HG02884 (cell line): ENCODE measurements around the gene COQ4.
A peak's percentile ranks its signal among the peaks of the same experiment; 100 is the strongest.

Experiments
- ATAC-seq: cut with Tn5 transposase; IDR thresholded peaks from one replicate; pipeline ENCODE4 v1.9.1; 2021; ENCODE audit warnings: mild to moderate bottlenecking, moderate library complexity; ENCODE audit not compliant: unreplicated experiment

COQ4 gene

GRCh38 chr9:128339761-128340690 is 17.4 kb downstream of the COQ4 start, which contains the start of gene SLC27A4:
Gene SLC27A4, plus strand, starts transcription at chr9:128340527. Its CDS starts 2,606 bp downstream, at chr9:128343133.
- ATAC-seq = peak; percentile 66

- peak; percentile 28 for ATAC-seq
Measured at GRCh38 chr9:128340691-128341434, 18.2 kb downstream of the COQ4 start.

- ATAC-seq = no peak
Measured at GRCh38 chr9:128341435-128341849, 18.8 kb downstream of the COQ4 start.

GRCh38 chr9:128342971-128343680 is 20.5 kb downstream of the COQ4 start:
- ATAC-seq = no peak

GRCh38 chr9:128343855-128344254 is 21.2 kb downstream of the COQ4 start:
- ATAC-seq = no peak

GRCh38 chr9:128344931-128345605 is 22.4 kb downstream of the COQ4 start:
- ATAC-seq = no peak

- ATAC-seq = no peak
Measured at GRCh38 chr9:128349125-128349524, 26.5 kb downstream of the COQ4 start.

GRCh38 chr9:128349772-128350171 is 27.1 kb downstream of the COQ4 start:
- no peak for ATAC-seq

- no peak for ATAC-seq
Measured at GRCh38 chr9:128355451-128355850, 32.8 kb downstream of the COQ4 start.

- no peak for ATAC-seq
Measured at GRCh38 chr9:128358090-128358489, 35.5 kb downstream of the COQ4 start.

GRCh38 chr9:128358861-128359260 is 36.2 kb downstream of the COQ4 start:
- ATAC-seq = no peak

GRCh38 chr9:128360826-128361225 is 38.2 kb downstream of the COQ4 start:
- no peak for ATAC-seq

- no peak for ATAC-seq
Measured at GRCh38 chr9:128361296-128361985, 38.8 kb downstream of the COQ4 start.

GRCh38 chr9:128361986-128362646 is 39.5 kb downstream of the COQ4 start:
- ATAC-seq = peak; percentile 63

- no peak for ATAC-seq
Measured at GRCh38 chr9:128362774-128363173, 40.1 kb downstream of the COQ4 start.

- ATAC-seq = no peak
Measured at GRCh38 chr9:128365525-128365924, 42.9 kb downstream of the COQ4 start.

GRCh38 chr9:128369024-128369706 is 46.5 kb downstream of the COQ4 start:
- ATAC-seq = no peak

- no peak for ATAC-seq
Measured at GRCh38 chr9:128370367-128370751, 47.7 kb downstream of the COQ4 start.
